Islet of Langerhans (tissue), 1 donor: Measurements from ENCODE around the gene NR1I2.

Source experiments
- FAIRE-seq: peaks from one replicate; lab custom pipeline; 2011; peaks lifted over from hg19 to GRCh38; lab: Jason Lieb, UNC

The NR1I2 gene

DNA sequence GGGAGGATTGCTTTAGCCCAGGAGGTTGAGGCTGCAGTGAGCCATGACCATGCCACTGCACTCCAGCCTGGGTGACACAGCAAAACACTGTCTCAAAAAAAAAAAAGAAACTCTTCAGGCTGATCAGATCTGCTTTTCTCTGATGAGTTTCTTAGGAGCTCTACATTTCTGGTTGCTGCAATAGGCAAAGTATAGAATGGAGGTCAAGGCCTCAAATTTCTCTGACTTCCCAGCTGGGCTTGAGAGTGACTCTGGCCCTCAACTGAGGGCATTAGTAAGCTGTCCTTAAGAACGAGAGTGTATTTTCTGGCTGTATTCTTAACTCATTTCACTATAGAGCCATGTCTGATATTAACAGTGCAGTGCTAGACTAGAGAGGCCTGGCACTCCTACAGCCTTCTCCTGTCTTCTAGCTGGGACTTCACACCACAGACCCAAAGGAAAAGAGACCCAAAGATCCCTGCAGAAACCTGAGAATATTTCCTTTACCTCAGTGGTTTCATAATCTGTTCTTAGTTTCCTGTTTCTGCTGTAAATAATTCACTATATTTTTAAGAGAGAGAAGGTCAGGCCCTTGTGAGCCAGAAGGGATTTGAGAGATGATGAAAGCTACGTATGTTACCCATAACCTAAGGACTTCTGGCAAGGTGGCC, 2.0 kb upstream of the NR1I2 start:
- no peak for FAIRE-seq

DNA sequence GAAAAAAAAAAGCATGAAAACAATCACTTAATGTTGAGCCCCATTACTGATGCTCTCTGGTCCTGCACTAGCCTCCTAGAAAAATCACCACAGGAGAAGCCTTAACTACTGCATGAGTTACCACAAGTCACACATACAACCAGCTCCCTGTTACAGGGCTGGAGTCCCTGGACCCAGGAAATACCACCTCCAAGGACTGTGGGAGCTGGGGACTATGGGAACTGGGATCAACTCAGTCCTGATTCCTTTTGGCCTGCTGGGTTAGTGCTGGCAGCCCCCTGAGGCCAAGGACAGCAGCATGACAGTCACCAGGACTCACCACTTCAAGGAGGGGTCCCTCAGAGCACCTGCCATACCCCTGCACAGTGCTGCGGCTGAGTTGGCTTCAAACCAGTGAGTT, 559 bp downstream of the NR1I2 start:
- no peak for FAIRE-seq

DNA sequence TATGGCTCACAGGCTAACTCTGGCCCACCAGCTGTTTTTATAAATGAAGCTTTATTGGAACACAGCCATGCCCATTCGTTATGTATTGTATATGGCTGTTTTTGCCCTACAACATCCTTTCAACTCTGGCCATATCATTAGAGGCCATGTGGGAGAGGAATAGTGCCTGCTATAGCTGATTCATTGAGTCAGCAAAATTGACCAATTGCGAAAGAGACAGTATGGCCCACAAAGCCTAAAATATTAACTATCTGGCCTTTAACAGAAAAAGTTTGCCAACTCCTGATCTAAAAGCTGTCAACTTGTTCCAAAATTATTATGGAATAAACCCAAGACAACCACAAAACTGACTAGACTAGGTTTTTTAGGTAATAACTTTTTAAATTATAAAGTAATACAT, 1.4 kb downstream of the NR1I2 start:
- FAIRE-seq, result no peak

GRCh38 chr3:119783883-119784282, 2.0 kb downstream of the NR1I2 start:
- no peak for FAIRE-seq

- no peak for FAIRE-seq
Observed at GRCh38 chr3:119786409-119786808, 4.5 kb downstream of the NR1I2 start.

GRCh38 chr3:119790369-119790768, 8.5 kb downstream of the NR1I2 start:
- FAIRE-seq, result no peak

GRCh38 chr3:119792270-119792669, 10.4 kb downstream of the NR1I2 start:
- no peak for FAIRE-seq

DNA sequence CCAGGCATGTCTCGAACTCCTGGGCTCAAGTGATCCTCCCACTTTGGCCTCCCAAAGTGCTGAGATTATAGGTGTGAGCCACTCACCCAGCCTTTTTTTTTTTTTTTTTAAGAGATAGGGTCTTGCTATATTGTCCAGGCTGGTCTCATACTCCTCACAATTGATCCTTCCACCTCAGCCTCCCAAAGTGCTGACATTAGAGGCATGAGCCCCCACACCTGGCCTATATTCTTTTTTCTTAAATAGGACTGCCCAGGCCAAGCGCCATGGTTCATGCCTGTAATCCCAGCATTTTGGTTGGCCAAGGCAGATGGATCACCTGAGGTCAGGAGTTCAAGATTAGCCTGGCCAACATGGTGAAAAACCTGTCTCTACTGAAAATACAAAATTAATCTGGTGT, 12.5 kb downstream of the NR1I2 start:
- FAIRE-seq, result no peak

DNA sequence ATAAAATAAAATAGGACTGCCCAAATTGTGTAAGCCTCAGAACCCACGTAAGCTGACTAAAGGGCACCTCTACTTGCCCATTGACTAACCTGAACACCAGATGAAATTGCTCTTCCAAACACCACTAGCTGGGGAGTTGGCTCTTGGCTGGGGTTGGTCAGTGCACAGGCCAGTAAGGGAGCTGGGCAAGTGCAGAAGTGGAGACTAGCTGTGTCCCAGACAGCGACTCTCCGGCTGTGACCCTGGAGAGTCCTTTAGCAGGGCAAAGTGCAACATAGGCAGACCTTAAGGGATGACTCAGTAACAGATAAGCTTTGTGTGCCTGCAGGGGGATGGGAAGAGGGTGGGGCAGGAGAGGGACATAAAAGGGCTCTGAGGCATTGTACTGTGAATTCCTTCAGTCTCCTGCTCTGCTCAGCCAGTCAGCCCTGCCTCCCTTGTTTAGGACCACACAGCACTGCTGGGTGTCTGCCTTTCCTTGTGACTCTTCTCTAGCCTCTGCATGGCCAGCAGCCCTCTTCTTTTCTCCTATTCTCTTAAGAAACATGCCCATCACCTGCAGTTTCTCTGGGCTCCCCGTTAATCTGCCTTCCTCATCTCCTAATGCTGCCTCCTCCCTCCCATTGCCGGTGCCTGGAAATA, 13.2 kb downstream of the NR1I2 start:
- no peak for FAIRE-seq

DNA sequence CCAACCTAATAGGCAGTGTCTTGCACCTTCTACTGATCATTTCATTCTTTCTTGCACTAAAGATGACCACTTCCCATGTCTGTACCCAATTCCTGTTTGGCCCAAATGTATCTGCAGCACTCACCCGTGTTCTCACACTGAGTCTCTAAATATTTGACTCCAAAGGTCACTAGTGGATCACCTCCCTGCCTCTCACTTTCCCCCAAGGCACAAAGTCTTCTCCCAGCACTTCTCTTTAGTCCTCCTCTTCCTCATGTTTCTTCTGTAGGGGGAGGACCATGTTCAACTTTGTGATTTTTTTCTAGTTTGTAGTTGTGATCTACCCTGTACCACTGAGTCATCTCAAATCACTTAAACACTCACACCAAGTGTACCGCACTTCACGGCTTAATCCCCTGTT, 13.9 kb downstream of the NR1I2 start:
- FAIRE-seq, result no peak

GRCh38 chr3:119796368-119796767, 14.5 kb downstream of the NR1I2 start:
- FAIRE-seq, result no peak

GRCh38 chr3:119796785-119797184, 14.9 kb downstream of the NR1I2 start:
- no peak for FAIRE-seq

DNA sequence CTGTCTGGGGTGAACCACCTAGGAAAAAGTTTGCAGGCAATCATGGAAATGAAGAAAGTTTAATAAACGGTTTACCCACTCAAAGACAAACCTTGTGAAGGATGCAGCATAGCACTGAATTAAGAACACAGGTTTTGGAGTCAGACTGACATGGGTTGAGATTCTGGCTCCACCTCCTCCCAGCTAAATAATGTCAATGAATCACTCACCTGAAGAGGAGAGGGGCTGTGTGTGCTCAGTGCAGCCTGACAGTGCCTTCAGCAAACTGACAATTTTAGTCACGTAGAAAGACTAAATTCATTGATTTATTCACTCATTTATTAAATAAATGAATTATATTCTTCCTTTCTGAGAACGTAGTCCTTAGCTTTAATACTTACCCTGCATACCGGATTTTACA, 18.9 kb downstream of the NR1I2 start:
- FAIRE-seq, result no peak

DNA sequence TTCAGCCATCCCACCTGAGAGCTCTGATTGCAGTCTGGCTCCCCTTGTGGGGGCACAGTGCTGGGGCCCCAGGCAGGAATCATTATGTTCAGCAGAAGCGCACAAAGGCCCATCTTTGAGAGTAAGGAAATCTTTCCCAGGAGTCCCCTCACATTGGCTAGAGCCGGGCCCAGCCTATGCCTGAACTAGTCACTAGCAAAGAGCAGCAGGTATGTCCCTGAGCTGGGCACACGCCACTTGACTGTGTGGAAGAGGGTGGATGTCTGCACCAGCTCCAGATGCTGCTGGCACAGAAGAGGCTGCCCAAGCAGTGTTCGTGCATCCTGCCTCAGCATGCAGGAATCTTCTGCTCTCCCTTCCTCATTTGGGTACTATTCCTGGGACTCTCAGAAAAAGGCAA, 26.3 kb downstream of the NR1I2 start:
- FAIRE-seq, result no peak

DNA sequence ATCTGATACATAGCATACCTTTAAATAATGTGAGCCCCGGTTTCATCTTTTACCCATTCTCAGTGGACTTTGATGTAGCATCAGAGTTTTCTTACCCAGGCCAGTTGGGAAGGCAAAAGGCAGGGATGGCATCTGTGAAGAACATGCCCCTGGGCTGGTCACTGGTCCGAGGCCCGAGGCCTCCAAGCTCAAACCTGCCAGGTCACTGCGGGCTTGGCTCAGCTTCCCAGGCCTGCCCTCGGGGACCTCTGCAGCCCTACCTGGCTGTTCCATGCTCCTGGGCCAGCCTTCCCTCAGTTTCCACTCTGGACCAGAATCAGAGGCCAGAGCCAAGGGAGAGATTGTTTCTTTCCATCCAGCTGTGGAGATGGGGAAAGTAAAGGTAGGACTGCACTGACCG, 26.9 kb downstream of the NR1I2 start:
- FAIRE-seq, result no peak

- no peak for FAIRE-seq
Observed at GRCh38 chr3:119809249-119810017, 27.5 kb downstream of the NR1I2 start.

DNA sequence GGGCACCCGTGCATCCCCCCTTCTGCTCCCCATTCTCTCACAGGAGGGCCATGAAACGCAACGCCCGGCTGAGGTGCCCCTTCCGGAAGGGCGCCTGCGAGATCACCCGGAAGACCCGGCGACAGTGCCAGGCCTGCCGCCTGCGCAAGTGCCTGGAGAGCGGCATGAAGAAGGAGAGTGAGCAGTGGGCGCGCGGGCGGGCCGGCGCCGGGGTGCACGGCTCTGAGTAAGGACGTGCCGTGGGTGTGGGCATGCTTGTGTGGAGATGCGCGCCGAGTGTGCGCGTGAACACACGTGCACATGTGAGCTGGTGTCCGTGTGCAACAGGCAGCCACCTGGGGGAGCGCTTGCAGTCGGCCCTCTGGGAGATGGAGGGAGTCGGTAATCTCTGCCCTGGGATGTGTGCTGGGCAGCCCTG, 28.1 kb downstream of the NR1I2 start:
- FAIRE-seq, result no peak

DNA sequence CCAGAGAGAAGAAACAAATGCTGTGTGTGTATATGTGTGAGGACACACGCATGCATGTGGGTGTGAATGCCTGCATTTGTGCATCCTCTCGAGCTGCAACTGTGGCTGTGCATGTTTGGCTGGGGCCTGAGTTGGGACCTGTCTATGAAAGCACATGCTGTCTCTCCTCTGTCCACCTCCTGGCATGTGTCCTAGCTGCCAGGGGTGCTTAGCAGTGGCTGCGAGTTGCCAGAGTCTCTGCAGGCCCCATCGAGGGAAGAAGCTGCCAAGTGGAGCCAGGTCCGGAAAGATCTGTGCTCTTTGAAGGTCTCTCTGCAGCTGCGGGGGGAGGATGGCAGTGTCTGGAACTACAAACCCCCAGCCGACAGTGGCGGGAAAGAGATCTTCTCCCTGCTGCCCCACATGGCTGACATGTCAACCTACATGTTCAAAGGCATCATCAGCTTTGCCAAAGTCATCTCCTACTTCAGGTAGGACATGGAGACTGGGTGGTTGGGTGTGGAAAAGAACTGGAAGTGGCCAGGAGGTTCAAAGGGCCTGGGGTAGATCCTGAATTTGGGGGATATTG, 30.7 kb downstream of the NR1I2 start:
- no peak for FAIRE-seq

DNA sequence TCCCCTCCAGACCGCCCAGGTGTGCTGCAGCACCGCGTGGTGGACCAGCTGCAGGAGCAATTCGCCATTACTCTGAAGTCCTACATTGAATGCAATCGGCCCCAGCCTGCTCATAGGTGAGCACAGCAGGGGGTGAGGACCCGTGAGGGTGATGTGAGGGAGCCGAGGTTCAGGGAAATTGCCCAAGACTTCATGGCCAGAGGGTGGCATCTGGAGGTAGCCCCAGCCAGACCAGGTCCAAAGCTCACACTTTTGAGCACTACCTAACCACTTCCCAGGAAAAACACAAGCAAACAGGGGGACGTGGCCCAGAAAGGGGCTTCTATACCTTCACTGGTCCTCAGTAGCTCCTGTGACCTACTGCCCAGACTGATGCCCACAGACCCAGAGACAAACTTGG, 33.8 kb downstream of the NR1I2 start:
- no peak for FAIRE-seq

DNA sequence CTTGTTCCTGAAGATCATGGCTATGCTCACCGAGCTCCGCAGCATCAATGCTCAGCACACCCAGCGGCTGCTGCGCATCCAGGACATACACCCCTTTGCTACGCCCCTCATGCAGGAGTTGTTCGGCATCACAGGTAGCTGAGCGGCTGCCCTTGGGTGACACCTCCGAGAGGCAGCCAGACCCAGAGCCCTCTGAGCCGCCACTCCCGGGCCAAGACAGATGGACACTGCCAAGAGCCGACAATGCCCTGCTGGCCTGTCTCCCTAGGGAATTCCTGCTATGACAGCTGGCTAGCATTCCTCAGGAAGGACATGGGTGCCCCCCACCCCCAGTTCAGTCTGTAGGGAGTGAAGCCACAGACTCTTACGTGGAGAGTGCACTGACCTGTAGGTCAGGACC, 35.2 kb downstream of the NR1I2 start:
- no peak for FAIRE-seq

- FAIRE-seq, result no peak
Observed at GRCh38 chr3:119817583-119818363, 35.9 kb downstream of the NR1I2 start.

DNA sequence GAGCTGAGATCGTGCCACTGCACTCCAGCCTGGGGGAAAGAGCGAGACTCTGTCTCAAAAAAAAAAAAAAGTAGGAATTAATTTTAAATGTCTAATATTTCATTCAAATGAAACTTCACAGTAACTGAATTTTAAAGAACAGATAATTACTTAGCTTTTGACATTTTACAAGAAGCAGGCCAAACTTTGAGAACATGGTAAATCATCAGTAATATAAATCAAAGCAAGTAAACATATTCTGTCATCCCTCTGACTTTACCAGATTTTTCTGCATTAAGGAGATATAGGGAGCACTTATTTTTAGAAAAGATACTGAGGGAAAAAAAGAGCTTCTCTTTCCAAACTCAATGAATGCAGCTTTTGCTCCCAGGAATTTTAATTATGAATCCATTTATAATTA, 37.0 kb downstream of the NR1I2 start:
- no peak for FAIRE-seq

DNA sequence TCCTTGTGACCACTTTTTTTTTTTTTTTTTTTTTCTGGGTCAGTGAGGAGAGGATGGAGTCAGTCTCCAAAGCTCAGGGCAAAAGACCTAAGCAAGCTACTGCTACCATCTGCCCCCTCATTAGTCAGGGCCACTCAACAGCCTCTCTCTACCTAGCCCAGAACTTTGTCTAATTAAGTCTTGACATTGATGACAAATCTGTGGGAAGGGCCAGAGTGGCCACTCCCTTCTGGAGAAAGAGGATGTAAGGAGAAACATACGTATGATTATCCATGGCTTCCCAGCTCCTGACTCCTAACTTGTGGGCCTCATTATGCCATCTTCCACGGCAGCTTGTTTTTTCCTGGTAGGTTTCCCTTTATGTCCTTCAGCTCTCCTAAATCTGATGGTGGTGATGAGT, 37.9 kb downstream of the NR1I2 start:
- FAIRE-seq, result no peak
